Measurements from ENCODE around the gene PCDHGA6.
A peak's percentile ranks its signal among the peaks of the same experiment; 100 is the strongest.
"Not testable (repeated sequence)": the region's sequence is repeated elsewhere in the genome, so short reads cannot be mapped to it uniquely, and the experiment has no call there.

Gene PCDHGA6

GRCh38 chr5:141394401-141395187, 20.9 kb downstream of the PCDHGA6 start:
- not testable (repeated sequence) for DNase-seq

GRCh38 chr5:141397756-141398551, 24.3 kb downstream of the PCDHGA6 start, which contains the start of gene PCDHGB5:
Gene PCDHGB5, plus strand, starts transcription at chr5:141397947. Its CDS starts 181 bp downstream, at chr5:141398128.
- DNase-seq, result peak; percentile 32

GRCh38 chr5:141398608-141399007, 24.9 kb downstream of the PCDHGA6 start:
- DNase-seq, result no peak

GRCh38 chr5:141399555-141400258, 26.0 kb downstream of the PCDHGA6 start:
- no peak for DNase-seq

GRCh38 chr5:141402553-141403243, 29.0 kb downstream of the PCDHGA6 start, which contains the start of gene PCDHGA9:
Gene PCDHGA9, plus strand, starts transcription at chr5:141402778. Its CDS starts 175 bp downstream, at chr5:141402953.
- DNase-seq, result no peak

GRCh38 chr5:141403387-141403786, 29.7 kb downstream of the PCDHGA6 start:
- no peak for DNase-seq

- peak; percentile 31 for DNase-seq
Observed at GRCh38 chr5:141407790-141408505, 34.3 kb downstream of the PCDHGA6 start, which contains the start of gene PCDHGB6. Gene PCDHGB6, plus strand, starts transcription at chr5:141408021. Its CDS starts 182 bp downstream, at chr5:141408203.

- no peak for DNase-seq
Observed at GRCh38 chr5:141409598-141410306, 36.1 kb downstream of the PCDHGA6 start.

- DNase-seq, result no peak
Observed at GRCh38 chr5:141411575-141411974, 37.9 kb downstream of the PCDHGA6 start.

- peak; percentile 45 for DNase-seq
Observed at GRCh38 chr5:141412854-141413539, 39.3 kb downstream of the PCDHGA6 start, which contains the start of gene PCDHGA10. Gene PCDHGA10, plus strand, starts transcription at chr5:141412987. Its CDS starts 189 bp downstream, at chr5:141413176.

- no peak for DNase-seq
Observed at GRCh38 chr5:141413540-141414069, 39.9 kb downstream of the PCDHGA6 start.

GRCh38 chr5:141414548-141415274, 41.0 kb downstream of the PCDHGA6 start:
- DNase-seq, result not testable (repeated sequence)

- DNase-seq, result not testable (repeated sequence)
Observed at GRCh38 chr5:141415275-141415618, 41.6 kb downstream of the PCDHGA6 start.

- DNase-seq, result peak; percentile 48
Observed at GRCh38 chr5:141417494-141418172, 43.9 kb downstream of the PCDHGA6 start, which contains the start of gene PCDHGB7. Gene PCDHGB7, plus strand, starts transcription at chr5:141417677. Its CDS starts 183 bp downstream, at chr5:141417860.

GRCh38 chr5:141419074-141419880, 45.6 kb downstream of the PCDHGA6 start:
- no peak for DNase-seq

- DNase-seq, result peak; percentile 44
Observed at GRCh38 chr5:141420855-141421488, 47.3 kb downstream of the PCDHGA6 start, which contains the start of gene PCDHGA11. Gene PCDHGA11, plus strand, starts transcription at chr5:141421051. Its CDS starts 177 bp downstream, at chr5:141421228.

- DNase-seq, result no peak
Observed at GRCh38 chr5:141421489-141421855, 47.8 kb downstream of the PCDHGA6 start.
